Gastroesophageal sphincter (tissue), 4 donors: ENCODE data around the gene PHLPP1. TPM values are rescaled to one million over a fixed set of nuclear protein-coding genes. Genes with fewer than 3 reads are reported as not detected.
A peak's percentile ranks its signal among the peaks of the same experiment; 100 is the strongest.

ENCODE experiments used
- ATAC-seq: fragments of 150-250 bp; one replicate; pipeline ENCODE4 v1.9.1; 2016; ENCODE audit warnings: mild to moderate bottlenecking, moderate library complexity
- H3K27ac ChIP-seq, 4 donors: fragments of 200-600 bp; sonication (generic) in 3 of 4; 1 replicate in 3 of 4; 2 replicates in 1 of 4; pipeline ENCODE4 v1.5.1; 2016 to 2019
- H3K27me3 ChIP-seq: fragments of 200-600 bp; sonication (generic); one replicate; pipeline ENCODE4 v1.5.1; 2019
- H3K36me3 ChIP-seq, 2 donors: fragments of 200-600 bp; sonication (generic); one replicate each; pipeline ENCODE4 v1.5.1; 2019; ENCODE audit warnings: control low read depth in 1 of 2
- H3K4me1 ChIP-seq, 3 donors: fragments of 200-600 bp; sonication (generic); 1 replicate in 2 of 3; 2 replicates in 1 of 3; pipeline ENCODE4 v1.5.1; 2016 to 2019; ENCODE audit warnings: control low read depth in 2 of 3
- H3K4me3 ChIP-seq, 2 donors: fragments of 200-600 bp; sonication (generic); one replicate each; pipeline ENCODE4 v1.5.1; 2019; ENCODE audit warnings: mild to moderate bottlenecking in 1 of 2, moderate library complexity in 1 of 2
- H3K9me3 ChIP-seq, 3 donors: fragments of 200-600 bp; sonication (generic); one replicate each; pipeline ENCODE4 v1.5.1; 2017 to 2019; ENCODE audit warnings: control low read depth in 2 of 3
- CTCF ChIP-seq, 4 experiments: fragments of 200-600 bp in 2 of 4; fragments of 450-650 bp in 2 of 4; sonication (generic) in 1 of 4; IDR thresholded peaks; one replicate each; pipeline ENCODE4 v1.5.1; 2017 to 2019; ENCODE audit warnings: antibody characterized with exemption in 4 of 4, mild to moderate bottlenecking in 2 of 4, moderate library complexity in 2 of 4
- EP300 ChIP-seq: sonication (generic); formaldehyde crosslinking; IDR thresholded peaks from one replicate; pipeline ENCODE4 v1.6.1; 2017; ENCODE audit warnings: antibody characterized with exemption, mild to moderate bottlenecking
- POLR2A ChIP-seq, 2 donors: fragments of 450-650 bp; IDR thresholded peaks; one replicate each; pipeline ENCODE4 v1.6.1; 2017; ENCODE audit warnings: antibody characterized with exemption in 2 of 2, mild to moderate bottlenecking in 2 of 2, moderate library complexity in 1 of 2
- POLR2AphosphoS5 ChIP-seq: sonication (generic); formaldehyde crosslinking; IDR thresholded peaks from one replicate; pipeline ENCODE4 v1.6.1; 2017; ENCODE audit warnings: antibody characterized with exemption
- WGBS, 2 donors: methylation state at CpG; one replicate each; pipeline ENCODE4 v1.1.5; 2018; ENCODE audit warnings: low coverage in 1 of 2; 5-methylcytosine and 5-hydroxymethylcytosine counted together
- total RNA-seq, 4 donors: library from RNA; depleted of rRNA; stranded (reverse); fragments of >200 nt; gene quantifications; one replicate each; pipeline ENCODE4 v1.1.0, GENCODE V29; 2016

Gene PHLPP1
- total RNA-seq, 4 donors from 2014 or later: 10.8 to 19.1 (median 16.3) TPM

GRCh38 chr18:62713651-62714247, 1.6 kb upstream of the PHLPP1 start:
- Histone ChIP-seq H3K9me3 (no peaks in the 10 kb centered on the region), H3K36me3 (no peaks in the 10 kb centered on the region), H3K27me3 (no peaks in the 10 kb centered on the region), H3K4me3 (no peak overlapping the region), H3K27ac (no peak overlapping the region), H3K4me1 (peaks cover 0 to 35% (median 8%) of the 10 kb centered on the region in 3 donors)
- no peak for ATAC-seq
- TF ChIP-seq EP300 (no peak), POLR2AphosphoS5 (no peak), POLR2A (IDR thresholded peaks at IDR 0.05) (no peak), CTCF (IDR thresholded peaks at IDR 0.05) (no peak)
- 79 to 81% methylated on average over 4 to 7 of the region's 17 CpGs for WGBS, 2 donors

GRCh38 chr18:62714671-62715435, 488 bp upstream of the PHLPP1 start:
- WGBS, 2 donors: 0 to 2% methylated on average over 9 to 14 of the region's 50 CpGs
- Histone ChIP-seq H3K27ac (peak overlapping the region; percentile 81 to 99 (median 95)), H3K4me3 (peak overlapping the region; percentile 56 to 83), H3K9me3 (no peaks in the 10 kb centered on the region), H3K4me1 (peaks cover 0 to 46% (median 12%) of the 10 kb centered on the region in 3 donors), H3K27me3 (no peaks in the 10 kb centered on the region), H3K36me3 (no peaks in the 10 kb centered on the region)
- peak; percentile 94 for ATAC-seq
- TF ChIP-seq POLR2A (IDR thresholded peaks at IDR 0.05) (no peak), POLR2AphosphoS5 (peak; percentile 89), EP300 (no peak), CTCF (IDR thresholded peaks at IDR 0.05) (peak; percentile 65 to 87 (median 82))

- Histone ChIP-seq H3K4me1 (peaks cover 0 to 49% (median 12%) of the 10 kb centered on the region in 3 donors), H3K27ac (peak overlapping the region; percentile 81 to 99 (median 95)), H3K36me3 (no peaks in the 10 kb centered on the region), H3K27me3 (no peaks in the 10 kb centered on the region), H3K4me3 (peak overlapping the region; percentile 78 to 83), H3K9me3 (no peaks in the 10 kb centered on the region)
- no peak for TF ChIP-seq POLR2AphosphoS5
- ATAC-seq: peak; percentile 8
- no CpG with 5 or more reads among the region's 127 CpGs for WGBS, 2 donors
These were observed 646 bp downstream of the PHLPP1 start for GRCh38 chr18:62715759-62716615.

GRCh38 chr18:62716619-62717168, 1.4 kb downstream of the PHLPP1 start:
- Histone ChIP-seq H3K36me3 (no peaks in the 10 kb centered on the region), H3K9me3 (no peaks in the 10 kb centered on the region), H3K4me1 (peaks cover 0 to 56% (median 12%) of the 10 kb centered on the region in 3 donors), H3K27ac (peak overlapping the region in 3 of 4 donors; percentile 94 to 99 (median 96)), H3K27me3 (no peaks in the 10 kb centered on the region), H3K4me3 (peak overlapping the region; percentile 78 to 83)
- TF ChIP-seq POLR2A (IDR thresholded peaks at IDR 0.05) (no peak), CTCF (IDR thresholded peaks at IDR 0.05) (peak in 1 of 4 experiments; percentile 64)
- no CpG with 5 or more reads among the region's 68 CpGs for WGBS, 2 donors
- ATAC-seq: no peak
